Activated effector memory CD4-positive, alpha-beta T cell treated with Interleukin-2 at 50 U/mL for 16 hours (primary cell): ENCODE measurements around the gene POLR2B.
"Not testable (repeated sequence)": the region's sequence is repeated elsewhere in the genome, so short reads cannot be mapped to it uniquely, and the experiment has no call there.

Experiments used
- DNase-seq: peaks from one replicate; pipeline ENCODE4 v3.0.0-alpha.2; 2020

POLR2B gene

DNA sequence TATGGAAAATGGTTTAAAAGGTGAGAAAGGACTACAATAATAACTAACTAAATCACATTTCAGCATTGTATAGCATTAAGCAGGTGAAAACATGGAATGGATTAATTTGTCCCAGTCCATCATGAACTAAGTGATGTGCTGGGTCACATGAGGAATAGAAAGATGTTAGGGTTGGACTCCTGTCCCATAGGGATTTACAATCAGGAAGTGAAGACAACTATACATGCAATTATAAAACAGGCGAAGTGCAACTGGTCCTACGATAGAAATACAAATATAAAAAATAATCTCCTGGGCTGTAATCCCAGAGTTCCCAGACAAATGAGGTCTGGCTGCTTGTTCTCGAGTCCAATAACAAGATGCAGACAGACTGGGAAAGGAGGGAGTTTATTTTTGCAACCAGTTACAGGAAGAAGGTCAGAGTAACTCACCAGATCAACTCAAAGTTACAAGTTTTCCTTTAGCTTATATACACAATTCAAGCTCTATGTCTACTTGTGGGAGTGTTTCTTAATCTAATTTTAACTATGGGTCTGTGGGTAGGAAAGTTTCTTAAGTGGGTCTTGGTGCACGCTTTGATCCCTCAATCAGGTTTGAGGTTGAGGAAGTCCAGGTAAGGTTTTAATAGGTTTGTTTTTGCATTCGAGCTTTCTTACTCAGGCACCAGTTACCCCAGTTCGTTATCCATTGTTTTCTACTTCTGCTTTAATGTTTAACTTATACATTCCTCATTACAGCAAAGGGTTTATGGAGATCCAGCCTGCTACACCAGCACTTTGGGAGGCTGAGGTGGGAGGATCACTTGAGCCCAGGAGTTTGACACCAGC is 81.4 kb downstream of the POLR2B start:
- no peak for DNase-seq

DNA sequence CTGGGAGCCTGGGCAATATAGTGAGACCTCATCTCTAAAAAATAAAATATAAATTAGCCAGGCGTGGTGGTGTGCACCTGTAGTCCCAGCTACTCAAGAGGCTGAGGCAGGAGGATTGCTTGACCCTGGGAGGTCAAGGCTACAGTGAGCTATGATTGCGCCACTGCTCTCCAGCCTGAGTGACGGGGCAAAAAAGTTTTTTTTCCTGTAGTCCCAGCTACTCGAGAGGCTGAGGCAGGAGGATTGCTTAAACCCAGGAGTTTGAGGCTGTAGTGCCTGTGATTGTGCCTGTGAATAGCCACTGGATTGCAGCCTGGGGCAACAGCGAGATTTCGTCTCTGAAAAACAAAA is 82.0 kb downstream of the POLR2B start:
- DNase-seq: not testable (repeated sequence)

DNA sequence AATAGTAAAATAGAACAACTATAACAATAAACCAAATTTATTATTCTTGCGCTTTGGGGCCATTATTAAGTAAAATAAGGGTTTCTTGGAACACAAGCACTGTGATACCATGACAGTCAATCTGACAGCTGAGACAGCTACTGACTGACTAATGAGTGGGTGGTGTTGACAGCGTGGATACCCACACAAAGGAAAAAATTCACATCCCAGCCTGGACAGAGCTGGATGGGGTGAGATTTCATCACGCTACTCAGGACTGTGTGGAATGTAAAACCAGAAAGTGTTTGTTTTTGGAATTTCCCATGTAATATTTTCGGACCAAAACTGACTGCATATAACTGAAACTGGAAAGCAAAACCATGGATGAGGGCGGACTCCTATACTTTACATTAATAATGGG is 82.7 kb downstream of the POLR2B start:
- no peak for DNase-seq

DNA sequence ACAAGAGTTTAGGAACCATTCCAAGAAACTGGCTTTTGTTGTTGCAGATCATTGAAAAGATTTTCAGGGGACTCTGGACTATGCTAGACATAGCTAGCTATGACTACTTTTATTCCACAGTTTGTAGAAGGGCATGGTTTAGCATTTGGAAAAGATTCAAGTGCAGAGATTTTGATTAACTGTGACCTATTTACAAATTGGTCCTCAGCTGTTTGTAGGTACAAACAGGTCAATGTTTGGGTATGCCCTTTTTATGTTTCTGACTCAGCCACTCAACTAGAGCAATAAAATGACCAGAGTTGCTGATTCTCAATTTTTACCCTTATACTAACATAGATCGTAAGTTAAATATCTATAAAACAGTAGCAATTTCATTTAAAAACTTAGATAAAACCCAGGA is 84.8 kb downstream of the POLR2B start:
- DNase-seq: no peak

DNA sequence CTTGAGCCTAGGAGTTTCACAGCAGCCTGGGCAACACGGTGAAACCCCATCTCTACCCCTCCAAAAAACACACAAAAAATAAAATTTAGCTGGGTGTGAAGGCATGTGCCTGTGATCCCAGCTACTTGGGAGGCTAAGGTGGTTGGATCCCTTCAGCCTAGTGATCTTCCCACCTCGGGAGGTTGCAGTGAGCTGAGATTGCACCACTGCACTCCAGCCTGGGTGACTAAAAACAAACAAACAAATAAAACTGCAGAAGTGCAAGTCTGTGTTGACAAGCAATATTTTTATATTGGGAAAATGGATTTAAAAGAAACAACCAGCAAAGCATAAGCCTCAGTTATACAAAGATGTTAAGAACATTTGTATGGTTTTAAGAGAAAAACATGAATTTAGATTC is 85.4 kb downstream of the POLR2B start:
- no peak for DNase-seq

DNA sequence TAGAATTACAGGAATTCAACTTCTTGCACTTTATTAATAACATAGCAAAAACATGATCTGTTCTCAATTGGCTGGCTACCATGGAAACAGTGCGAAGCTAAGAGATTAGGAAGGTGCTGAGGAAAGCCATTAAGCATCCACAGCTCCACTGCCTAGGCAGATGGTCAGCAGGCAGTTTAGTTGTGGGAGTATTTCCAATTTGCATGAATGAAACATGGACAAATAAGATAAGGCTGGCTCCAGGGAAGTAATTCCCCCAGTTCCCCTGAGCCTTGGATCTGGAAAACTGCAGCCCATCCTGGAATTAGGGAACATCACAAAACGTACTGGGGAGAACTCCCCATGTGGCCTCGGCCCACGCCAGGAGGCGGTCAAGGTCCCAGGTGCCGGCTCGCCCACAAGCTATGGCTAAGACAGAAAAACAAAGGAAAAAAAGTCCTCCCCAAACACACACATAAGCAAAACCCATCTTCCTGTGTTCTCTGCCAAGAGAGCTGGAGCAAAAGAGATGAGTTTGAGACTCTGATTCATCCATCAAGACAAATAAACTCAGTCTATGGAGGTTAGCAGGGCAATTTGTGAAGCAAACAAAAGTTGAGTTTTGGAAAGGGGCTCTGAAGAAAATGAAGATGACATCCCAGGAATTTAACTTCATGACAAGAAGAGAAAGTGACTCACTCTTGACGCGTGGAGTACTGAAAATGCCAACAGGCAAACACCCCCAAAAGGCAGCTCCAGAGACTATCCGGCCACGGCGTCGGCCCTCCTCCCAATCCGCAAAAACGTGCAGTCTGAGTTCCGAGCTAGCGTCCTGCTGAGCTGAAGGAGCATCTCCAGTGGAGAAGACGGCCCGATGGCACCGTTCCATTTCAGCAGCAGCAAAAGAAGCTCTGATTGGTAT is 86.4 kb downstream of the POLR2B start:
- DNase-seq: no peak

DNA sequence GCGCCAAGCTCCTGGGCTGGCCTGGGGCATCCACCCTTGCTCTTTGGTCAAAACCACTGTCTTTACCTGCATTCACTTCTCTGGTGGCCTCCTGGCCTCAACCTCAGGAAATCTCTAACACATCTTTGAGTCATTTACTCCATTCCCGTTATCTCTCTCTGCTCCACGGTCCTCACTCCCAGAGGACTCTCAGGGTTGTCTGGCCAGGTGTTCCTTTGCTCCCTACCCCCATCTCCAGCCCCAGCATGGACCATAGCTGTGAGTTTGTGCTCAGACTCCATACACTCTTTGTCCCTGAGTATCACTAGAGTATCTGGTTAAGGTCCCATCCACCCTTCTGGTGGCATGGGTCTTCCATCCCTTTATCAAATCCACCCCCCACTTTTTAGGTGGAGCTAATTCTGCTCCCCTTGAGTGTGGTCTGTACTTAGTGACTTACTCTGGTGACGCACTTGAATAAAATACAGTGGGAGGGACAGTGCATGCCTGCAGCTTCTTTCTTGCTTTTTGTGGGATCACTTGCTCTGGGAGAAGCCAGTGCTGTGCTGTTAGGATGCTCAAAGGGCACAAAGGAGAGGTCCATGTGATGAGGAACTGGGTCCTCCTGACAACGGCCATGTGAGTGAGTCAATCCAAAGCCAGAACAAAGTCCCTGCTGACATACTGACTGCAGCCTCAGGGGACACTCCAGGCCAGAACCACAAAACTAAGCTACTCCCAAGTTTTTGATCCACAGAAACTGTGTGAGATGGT is 87.2 kb downstream of the POLR2B start:
- DNase-seq: no peak

DNA sequence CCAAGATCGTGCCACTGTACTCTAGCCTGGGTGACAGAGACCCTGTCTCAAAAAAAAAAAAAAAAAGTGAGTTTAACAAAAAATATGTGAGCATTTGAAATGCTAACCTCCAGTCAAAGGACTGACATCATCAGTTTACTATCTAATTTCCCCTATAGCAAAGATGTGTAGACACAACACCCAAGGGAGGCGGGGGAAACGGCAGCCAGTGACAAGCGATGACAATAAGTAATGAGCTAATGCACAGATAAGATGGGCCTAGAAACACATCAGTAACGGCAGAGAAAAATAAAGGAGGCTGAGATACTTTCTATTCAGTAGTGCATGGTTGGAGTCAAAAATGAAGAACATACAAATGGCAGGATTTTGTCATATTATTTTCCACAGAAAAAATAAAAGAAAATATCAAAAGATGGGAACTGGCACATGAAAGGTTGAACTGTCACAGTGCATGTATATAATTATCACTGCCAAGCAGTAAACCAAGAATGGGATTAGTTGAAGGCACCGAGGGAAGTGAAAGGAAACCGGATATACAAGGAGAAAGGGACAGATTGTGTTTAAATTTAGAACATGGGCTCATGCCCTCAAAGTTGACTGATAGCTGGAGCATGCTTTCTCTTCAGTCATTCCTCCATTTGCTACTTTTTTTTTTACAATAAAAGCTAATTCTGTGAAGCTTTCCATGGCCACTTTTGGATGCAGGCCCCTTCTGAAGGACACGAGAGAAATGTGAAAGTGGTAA is 89.7 kb downstream of the POLR2B start:
- DNase-seq: no peak

DNA sequence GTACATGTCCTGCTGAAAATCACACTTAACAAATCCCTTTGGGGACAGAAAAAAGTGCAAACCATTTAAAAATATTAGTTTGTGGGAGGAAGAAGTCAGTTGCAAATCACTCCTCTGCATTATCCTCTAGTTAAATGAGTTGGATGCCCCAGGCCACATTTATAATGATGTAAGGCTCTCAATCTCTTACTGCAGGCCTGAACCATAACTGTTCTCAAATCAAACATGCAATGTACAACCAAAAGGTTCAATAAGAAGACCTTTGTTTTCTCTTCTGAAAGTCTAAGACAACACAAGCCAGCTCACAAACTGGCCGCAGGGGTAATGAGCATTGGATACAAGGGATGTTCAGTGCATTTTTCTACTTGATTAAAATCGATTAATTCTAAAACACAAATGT is 91.8 kb downstream of the POLR2B start:
- no peak for DNase-seq

DNA sequence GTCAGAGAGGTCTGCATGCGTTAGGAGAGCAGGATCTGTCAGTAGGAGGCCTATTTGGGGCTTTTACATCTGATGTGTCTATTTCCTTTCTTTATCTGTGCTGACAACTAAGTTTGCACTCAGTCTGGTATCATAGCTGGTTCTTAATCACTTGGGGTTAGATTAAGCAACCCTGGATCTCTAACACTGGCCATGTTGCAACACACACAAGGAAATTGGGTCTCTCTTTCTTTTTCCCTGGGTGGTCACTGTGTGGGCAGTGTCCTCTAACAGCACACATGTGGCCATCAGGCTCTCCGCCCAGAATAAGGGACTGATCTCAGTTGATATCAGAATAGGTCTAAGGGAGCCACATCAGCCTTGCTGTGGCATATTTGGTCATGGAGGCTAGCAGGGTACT is 92.6 kb downstream of the POLR2B start:
- no peak for DNase-seq

DNA sequence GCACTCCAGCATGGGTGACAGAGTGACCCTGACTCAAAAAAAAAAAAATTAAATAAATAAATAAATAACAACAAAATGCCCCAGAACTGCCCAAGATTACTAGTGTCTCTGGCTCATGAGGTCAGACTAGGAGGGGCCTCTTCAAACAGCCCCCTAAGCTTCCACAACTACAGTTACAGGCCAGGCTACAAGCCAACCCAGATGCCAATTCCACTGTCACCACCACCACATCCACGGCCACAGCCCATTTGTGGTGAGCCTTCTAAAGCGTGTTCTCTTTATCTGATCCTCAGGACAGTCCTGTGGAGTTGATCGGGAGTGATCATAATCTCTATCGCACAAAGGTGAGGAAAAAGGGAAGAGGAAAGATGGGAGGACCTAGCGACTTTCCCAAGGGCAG is 94.9 kb downstream of the POLR2B start:
- no peak for DNase-seq

DNA sequence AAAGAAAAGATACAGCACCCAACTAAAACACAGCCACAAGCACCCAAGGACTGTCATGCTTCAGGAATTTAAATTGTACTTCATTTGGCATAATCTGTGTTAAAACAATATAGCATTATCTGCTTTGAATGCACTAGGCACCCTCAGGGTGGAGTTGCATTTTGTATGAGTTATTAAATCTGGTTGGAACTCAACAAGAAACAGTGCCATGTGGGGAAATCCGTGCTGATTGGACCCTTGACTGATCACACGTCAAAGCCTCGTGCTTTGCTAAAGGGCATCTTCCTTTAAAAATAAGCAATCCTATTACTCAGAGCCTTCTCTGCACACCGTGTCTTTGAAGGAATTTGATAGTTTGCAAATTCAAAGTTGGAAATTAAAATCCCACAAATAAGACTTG is 96.0 kb downstream of the POLR2B start:
- no peak for DNase-seq

DNA sequence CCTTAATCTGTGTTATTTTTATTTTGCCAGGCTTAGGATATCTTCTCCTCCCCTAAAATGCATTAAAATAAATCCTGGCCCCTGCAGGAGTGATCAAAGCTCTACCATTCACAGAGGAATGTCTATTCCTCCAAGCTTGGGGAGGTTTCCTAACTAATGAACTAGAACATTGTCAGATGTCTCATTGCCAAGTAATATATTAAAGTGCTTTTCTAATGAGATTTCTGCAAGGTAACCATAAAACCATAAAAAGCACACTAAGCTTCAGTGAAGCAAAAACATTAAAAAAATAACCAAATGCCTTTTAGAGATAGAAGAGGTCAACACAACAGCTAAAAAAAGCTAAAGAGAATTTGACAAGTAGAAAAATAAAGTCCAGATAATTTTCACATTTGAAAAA is 96.7 kb downstream of the POLR2B start:
- DNase-seq: no peak

DNA sequence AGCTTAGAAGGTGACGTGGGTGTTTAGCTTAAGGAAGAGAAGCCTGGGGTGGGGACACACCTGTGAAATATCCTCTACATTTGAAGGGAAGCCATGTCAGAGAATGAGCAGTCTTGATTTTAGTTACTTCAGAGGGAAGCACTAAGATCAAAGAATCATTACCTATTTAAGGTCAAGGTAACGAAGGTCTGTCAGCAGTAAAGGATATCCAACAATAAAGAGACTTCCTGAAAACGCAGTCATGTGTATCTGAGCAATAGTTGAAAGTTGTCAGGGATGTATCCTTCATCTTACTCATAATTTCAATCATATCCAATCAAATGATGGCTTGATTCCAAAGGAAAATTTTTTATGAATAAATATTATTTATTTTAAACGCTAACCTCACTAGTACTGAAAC is 98.0 kb downstream of the POLR2B start:
- no peak for DNase-seq

DNA sequence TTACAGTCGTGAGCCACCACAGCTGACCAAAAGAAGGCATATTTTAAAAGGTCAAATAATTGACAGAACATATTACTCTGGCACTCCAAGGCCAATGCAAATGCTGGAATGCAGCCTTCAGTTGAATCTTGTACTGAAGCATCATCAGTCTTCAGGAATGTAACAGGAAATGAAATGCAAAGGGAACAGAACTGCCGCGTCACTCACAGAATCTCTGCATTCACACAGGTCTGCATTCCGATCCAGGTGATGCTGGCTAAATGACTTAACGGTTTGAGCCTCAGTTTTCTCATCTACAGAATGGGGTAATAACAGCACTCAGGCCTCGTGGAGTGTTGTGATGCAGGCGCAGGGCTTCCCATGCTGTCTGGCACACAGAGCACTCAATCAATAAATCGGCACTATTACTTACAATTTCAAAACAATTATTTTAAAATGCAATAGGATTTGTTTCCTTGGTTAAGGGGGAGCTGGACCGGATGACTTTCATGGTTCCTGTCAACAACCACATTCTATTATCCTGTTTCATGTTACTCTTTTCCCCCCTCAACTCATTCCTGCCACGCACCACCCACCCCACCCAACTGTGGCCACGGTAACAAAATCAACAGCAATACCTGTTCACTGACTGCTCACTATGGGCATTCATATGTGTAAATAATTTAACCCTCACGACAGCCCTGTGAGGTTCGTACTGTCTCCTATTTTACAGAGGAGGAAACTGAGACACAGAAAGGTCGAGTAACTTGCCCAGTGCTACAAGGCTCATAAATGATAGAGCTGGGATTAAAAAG is 99.1 kb downstream of the POLR2B start:
- no peak for DNase-seq

DNA sequence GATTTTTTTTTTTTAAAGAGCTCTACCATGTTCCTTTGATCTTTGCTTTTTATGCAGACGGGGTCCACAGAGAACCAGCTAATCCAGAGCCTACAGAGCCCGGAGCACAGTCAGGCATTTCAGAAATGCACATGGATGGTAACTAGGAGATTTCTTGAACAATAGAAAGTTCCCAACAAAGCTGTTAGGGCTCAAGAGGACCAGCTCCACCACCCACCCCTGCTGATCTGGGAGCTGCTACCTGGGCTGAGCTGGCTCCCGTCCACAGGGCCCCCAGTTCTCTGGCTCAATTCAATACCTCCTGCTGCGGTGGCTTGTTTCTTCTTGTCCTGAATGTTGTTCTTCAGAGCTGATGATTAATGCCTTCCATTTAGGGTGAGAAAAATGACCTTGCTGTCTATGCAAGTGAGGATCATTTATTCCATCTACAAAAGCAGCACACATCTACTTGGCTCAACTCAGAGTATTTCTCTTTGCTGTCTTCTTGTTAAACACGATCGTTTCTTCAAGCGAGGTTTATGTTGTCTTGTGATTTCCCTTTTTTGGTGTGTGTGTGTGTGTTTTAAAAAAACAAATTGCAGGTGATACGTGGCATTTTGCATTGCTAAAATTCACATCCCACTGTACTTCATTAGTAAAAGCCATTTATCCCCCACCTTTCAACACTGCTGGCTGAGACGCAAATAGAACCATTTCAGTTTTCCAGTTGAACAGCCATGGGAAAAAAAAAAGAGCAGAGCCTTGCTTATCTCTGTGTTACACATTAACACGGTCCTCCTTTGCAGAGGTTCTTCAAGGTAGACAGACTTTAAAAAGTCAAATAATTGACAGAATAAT is 100.2 kb downstream of the POLR2B start:
- no peak for DNase-seq
